Activated CD4-positive, alpha-beta T cell treated with anti-CD3 and anti-CD28 coated beads, Interleukin-2, amount 50 U/mL, for 48 hours (primary cell): Measurements from ENCODE around the gene PCMTD2.
"Not testable (repeated sequence)": the region's sequence is repeated elsewhere in the genome, so short reads cannot be mapped to it uniquely, and the experiment has no call there.

Experiments
- DNase-seq, 2 experiments: peaks; one replicate each; pipeline ENCODE4 v3.0.0-alpha.2; 2020

The PCMTD2 gene

GRCh38 chr20:64257107-64257757 lies 1.7 kb downstream of the PCMTD2 start:
- no peak for DNase-seq

GRCh38 chr20:64258071-64258823 lies 2.7 kb downstream of the PCMTD2 start:
- DNase-seq = no peak

DNA sequence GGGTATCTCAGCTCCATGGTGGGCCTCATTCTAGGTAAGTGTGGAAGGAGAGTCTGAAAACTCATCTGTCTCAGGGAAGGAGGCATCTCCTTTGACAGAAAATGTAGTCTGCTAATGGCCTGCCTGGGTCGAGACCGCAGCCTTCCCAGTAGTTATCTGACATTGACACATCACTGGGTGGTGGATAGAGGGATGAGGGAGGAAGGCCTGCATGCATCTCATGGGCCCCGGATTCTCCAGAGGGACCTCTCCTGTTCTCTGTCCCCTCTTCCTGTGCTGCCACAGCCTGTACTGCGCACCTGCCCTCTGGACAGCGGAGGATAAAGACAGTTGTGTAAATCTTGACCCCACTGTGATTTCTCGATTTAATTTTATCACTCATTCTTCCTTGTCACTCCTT lies 4.7 kb downstream of the PCMTD2 start:
- no peak for DNase-seq

GRCh38 chr20:64261138-64261537 lies 5.6 kb downstream of the PCMTD2 start:
- no peak for DNase-seq

DNA sequence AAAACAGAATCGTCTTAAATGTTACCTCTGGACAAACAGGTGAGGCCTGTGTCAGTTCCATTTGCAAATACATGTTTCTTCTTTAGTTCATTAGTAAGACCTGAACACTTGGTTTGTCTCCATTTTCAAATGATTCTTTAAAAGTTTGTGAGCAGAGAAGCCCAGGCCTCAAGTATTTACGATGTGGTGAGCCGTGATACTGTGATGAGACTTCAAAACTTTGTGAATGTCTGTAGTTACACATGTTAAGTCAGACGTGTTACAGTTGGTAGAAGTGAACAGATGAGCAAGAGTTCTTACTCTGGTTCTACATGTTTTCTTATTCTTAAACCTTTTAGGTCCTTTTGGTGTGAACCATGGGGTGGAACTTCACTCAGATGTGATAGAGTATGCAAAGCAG lies 8.5 kb downstream of the PCMTD2 start:
- DNase-seq = no peak

DNA sequence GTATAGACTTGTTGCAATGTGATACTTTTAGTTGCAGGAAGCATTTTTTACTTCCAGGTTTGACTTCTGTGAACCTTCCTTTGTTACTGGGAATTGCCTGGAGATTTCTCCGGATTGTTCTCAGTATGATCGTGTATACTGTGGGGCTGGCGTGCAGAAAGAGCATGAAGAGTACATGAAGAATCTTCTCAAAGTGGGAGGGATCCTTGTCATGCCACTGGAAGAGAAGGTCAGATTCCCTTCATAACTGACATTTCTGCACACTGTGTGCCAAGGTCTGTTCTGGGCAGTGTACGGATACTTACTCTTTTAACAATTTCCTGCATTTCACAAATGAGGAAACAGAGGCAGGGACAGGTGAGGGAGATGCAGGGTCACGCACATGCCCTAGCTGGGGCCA lies 9.7 kb downstream of the PCMTD2 start:
- no peak for DNase-seq

DNA sequence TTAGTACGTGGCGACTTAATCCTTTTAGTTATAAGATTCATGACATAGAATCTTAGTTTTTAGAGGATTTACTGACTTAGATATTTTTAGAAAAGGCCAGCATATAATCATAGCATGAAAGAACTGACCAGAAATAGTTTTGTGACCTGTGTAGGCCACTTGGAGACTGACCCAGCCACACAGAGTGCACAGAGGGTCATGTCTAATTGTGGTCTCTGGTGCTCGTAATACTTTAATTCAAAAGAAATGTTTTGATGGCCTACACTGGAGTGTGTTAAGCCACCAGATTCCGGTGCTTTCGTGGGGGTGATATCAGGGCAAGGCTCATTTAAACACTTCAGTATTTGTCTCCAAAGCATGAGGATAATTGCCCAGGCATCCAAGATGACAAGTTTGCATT lies 11.4 kb downstream of the PCMTD2 start:
- DNase-seq = no peak

- DNase-seq = no peak
Measured at GRCh38 chr20:64268174-64268573, 12.6 kb downstream of the PCMTD2 start.

DNA sequence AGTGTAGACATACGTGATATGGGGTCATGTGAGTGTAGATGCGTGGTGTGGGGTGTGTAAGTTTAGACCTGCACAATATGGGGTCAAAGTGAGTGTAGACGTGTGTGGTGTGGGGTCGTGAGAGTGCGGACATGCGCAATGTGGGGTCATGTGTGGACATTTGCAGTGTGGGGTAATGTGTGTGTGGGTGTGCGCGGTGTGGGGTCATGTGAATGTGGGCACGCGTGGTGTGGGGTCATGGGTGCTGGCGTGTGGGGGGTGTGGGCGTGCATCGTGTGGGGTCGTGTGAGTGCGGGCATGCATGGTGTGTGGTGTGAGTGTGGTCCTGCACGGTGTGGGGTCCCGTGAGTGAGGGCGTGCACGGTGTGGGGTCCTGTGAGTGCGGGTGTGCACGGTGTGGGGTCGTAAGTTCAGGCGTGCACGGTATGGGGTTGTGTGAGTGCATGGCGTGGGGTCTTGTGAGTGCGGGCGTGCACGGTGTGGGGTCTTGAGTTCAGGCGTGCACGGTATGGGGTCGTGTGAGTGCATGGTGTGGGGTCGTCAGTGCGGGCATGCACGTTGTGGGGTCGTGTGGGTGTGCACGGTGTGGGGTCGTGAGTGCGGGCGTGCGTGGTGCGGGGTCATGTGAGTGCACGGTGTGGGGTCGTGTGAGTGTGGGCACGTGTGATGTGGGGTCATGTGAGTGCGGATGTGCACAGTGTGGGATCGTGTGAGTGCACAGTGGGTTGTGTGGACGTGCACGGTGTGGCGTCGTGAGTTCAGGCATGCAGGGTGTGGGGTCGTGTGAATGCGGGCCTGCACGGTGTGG lies 14.3 kb downstream of the PCMTD2 start:
- DNase-seq = no peak

DNA sequence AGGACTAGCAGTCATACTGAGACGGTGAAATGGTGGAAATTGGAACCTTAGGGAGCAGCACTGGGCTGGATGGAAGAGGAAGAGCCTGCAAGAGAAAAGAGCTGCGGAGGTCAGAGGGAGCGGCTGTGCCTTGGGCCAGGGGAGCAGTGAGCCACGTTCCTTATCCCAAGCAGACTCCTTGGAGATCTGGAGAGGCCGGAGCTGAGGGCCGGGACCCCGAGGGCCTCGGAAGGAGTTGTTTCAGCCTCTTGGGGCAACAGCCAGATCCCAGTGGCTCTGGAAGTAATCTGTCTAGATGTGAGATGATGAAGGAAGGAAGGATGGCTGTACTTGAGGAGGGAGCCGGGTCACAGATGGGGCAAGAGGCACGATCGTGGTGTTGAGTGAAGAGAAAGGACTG lies 16.1 kb downstream of the PCMTD2 start:
- DNase-seq = no peak

DNA sequence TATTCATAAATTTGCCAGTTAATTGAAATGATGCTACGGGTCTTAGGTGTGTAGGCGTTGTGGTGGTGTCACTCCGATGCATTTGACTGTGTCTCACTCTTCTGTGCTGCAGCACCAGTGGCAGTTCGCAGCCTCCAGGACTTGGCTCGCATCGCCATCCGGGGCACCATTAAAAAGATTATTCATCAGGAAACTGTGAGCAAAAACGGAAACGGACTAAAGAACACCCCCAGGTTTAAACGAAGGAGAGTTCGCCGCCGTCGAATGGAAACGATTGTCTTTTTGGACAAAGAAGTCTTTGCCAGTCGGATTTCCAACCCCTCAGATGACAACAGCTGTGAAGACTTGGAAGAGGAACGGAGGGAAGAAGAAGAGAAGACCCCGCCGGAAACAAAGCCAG lies 17.6 kb downstream of the PCMTD2 start:
- DNase-seq = no peak

DNA sequence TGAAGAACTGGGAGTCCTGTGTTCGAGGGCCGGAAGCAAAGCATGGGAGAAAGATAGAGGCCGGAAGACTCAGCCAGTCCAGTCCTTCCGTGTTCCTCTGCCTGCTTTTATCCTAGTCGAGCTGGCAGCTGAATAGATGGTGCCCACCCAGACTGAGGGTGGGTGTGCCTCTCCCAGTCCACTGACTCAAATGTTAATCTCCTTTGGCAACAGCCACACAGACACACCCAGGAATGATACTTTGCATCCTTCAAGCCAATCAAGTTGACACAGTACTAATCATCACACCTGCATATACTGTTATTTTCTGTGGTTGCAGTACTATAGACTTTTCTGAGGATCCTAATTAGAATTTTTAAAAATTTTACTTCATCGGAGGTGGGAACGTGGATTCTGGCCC lies 21.3 kb downstream of the PCMTD2 start:
- DNase-seq = no peak

DNA sequence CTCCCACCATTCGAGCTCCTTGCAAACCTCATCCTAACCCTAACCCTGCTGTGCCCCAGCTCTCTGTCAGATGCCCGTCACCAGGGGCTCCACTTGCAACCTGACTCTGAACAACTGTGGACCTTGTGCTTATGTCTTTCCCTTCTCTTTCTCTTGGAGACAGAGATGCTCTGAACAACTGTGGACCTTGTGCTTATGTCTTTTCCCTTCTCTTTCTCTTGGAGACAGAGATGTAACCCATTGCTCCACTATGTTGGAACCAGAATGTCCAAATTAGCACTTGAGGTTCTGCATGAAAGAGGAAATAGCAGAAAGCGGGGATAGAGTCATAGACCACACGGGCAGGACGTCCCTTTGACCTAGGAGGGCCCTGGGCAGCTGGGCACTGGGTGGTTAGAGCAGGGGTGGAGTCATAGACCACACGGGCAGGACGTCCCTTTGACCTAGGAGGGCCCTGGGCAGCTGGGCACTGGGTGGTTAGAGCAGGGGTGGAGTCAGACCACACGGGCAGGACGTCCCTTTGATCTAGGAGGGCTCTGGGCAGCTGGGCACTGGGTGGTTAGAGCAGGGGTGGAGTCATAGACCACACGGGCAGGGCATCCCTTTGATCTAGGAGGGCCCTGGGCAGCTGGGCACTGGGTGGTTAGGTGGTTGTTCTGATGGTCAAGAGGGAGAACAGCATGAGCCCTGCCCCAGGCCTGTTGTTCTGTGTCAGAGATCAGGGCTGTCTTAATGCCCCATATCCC lies 22.2 kb downstream of the PCMTD2 start:
- DNase-seq = no peak

DNA sequence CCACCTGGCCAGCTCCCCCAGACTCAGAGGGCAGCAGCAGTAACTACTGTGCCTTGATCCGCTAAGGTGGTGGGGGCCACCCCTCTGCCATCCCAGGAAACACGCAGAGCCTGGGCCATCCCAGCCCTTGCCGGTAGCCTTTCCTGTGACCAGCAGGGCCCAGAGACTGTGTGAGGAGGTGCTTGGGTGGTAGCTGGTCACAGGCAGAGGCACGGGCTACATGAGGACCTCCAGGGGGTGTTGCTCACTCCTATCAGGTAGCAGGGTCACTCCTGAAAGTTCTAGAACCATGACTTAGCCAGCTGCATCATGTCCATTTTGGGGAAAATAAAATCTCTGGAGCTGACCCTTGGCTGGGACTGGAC lies 22.8 kb downstream of the PCMTD2 start:
- DNase-seq = no peak

DNA sequence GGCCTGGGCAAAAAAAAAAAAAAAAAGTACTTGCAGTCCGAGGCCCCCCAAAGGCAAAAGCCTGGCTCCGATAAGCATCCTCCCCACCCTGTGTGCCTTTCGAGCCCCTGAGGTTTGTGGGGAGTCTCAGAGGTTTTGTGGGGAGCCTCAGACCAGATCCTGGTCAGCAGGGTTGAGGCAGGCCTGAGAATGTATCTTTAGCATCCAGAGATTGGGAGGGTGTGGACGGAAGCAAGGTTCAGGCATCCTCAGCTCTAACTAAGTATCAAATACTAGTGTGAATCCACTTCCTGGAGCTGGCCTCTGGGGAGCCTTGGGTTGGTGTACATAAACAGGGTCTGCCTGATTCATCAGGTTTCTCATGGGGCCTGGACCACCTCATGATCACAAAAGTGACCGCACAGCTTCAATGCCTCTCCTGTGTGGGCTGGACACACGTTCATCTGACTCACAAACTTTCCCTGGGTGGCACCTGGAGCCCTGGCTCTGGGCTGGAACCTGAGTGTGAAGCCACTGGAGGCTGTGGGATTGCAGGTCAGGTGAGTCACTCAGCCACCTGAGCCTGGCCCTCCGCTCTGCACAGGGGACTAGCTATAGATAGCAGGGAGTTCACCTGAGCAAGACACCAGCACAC lies 24.4 kb downstream of the PCMTD2 start:
- no peak for DNase-seq

- DNase-seq = no peak
Measured at GRCh38 chr20:64280460-64280843, 24.9 kb downstream of the PCMTD2 start.

DNA sequence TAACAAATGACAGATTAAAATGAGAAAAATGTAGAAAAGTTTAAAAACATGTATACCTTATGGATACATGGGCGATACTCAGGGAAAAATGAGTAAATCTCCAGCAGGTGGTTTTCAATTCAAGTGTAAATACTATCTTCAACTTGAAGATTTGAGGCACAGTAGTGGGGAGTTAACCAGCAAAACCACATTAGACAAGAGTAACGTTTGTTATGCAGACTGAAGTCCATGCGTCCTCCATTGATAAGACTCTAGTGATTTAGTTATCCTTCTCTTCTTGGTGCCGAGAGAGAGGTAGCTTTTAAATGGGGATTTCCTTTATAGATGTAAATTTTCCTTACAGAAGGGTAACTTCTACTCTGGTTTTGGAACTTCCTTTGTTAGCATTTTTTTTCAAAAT lies 28.1 kb downstream of the PCMTD2 start:
- DNase-seq = no peak

- peak; percentile 97 to 98 for DNase-seq
Measured at GRCh38 chr20:64285579-64286446, 30.3 kb downstream of the PCMTD2 start.

DNA sequence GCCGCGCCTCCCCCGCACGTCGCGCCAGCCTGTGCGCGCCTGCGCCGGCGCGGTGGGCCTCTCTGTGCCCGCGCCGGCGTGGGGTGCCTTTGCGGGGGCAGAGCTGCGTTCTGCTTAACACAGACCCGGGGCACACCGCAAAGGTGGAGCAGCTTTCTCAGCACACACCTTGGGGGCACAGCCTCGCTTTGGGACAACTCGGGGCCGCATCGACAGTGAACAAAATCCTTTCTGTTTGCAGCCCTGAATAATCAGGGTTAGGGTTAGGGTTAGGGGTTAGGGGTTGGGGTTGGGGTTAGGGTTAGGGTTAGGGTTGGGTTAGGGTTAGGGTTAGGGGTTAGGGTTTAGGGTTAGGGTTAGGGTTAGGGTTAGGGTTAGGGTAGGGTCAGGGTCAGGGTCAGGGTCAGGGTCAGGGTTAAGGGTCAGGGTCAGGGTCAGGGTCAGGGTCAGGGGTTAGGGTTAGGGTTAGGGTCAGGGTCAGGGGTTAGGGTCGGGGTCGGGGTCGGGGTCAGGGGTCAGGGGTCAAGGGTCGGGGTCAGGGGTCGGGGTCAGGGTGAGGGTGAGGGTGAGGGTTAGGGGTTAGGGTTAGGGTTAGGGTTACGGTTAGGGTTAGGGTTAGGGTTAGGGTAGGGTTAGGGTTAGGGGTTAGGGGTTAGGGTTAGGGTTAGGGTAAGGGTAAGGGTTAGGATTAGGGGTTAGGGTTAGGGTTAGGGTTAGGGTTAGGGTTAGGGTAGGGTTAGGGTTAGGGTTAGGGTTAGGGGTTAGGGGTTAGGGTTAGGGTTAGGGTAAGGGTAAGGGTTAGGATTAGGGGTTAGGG lies 31.1 kb downstream of the PCMTD2 start:
- DNase-seq = not testable (repeated sequence)

- not testable (repeated sequence) for DNase-seq
Measured at GRCh38 chr20:64287264-64287590, 31.7 kb downstream of the PCMTD2 start.

DNA sequence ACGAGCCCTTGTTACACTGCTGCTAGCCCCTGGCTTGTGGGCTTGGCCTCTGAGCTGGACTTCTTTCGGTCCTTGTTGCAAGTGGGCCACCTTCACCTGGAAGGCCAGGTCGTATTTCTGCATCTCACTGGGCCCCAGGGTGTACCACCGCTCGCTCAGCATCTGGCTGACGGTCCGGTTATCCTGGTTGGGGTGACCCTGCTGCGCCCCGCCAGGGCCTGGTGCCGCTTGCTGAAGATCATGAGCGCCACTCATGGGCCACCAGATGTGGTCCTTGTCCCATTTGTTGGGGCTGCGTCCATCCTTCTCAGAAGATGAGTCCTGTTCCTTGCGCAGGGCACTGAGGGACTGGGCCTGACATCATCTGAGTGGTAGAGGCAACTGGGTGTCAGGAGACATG lies 36.6 kb downstream of the PCMTD2 start:
- DNase-seq = not testable (repeated sequence)
